ENCODE results near the gene ZNF222. TPM values are rescaled to one million over a fixed set of nuclear protein-coding genes. Genes with fewer than 3 reads are reported as not detected.

ZNF222 gene
- total RNA-seq, 1 donor from 2014 or later = 0.43 TPM

DNA sequence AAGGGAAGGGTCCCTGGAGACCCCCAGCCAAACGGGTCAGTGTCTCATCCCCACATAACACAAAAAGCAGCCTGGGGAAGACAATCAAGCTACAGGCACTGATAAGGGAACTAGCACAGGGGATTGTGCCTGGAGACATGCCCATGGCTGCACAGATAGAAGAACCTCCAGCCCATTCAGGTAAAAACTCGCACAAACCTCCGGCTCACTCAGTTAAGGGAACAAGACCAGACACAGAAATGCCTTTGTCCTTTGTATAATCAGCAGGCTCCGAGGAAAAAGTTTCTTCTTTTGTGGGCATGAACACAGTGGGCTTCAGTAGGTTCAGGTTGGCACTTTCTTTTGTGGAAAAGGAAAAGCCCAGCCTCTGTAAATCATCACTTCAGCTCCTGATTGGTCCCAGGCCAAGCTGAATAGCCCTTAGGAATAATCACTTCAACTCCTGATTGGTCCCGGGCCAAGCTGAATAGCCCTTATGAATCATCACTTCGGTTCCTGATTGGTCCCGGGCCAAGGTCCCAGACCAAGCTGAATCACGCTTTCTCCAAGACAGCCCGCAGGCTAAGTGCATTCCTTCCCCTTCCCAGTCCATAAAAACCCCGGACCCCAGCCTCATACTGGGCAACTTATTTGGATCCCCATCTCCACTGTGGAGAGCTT lies 27.4 kb upstream of the ZNF222 start:
- H3K36me3 ChIP-seq = peaks cover 37 to 44% of the 10 kb centered on the region in 2 donors
- TF ChIP-seq, protein P1, sequence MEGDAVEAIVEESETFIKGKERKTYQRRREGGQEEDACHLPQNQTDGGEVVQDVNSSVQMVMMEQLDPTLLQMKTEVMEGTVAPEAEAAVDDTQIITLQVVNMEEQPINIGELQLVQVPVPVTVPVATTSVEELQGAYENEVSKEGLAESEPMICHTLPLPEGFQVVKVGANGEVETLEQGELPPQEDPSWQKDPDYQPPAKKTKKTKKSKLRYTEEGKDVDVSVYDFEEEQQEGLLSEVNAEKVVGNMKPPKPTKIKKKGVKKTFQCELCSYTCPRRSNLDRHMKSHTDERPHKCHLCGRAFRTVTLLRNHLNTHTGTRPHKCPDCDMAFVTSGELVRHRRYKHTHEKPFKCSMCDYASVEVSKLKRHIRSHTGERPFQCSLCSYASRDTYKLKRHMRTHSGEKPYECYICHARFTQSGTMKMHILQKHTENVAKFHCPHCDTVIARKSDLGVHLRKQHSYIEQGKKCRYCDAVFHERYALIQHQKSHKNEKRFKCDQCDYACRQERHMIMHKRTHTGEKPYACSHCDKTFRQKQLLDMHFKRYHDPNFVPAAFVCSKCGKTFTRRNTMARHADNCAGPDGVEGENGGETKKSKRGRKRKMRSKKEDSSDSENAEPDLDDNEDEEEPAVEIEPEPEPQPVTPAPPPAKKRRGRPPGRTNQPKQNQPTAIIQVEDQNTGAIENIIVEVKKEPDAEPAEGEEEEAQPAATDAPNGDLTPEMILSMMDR (IDR thresholded peaks at IDR 0.05) = no peak
- no peak for DNase-seq (ENCODE audit: low spot score in 2 of 2)
- peaks cover 10 to 63% of the 10 kb centered on the region in 2 donors for H3K9me3 ChIP-seq
- H3K27me3 ChIP-seq = no peaks in the 10 kb centered on the region
- H3K4me1 ChIP-seq = peaks cover 0 to 3% of the 10 kb centered on the region in 2 donors
- no peak overlapping the region for H3K4me3 ChIP-seq
- intact Hi-C loops (cut with DNase I) = no loop called here
- no peak overlapping the region for H3K27ac ChIP-seq

DNA sequence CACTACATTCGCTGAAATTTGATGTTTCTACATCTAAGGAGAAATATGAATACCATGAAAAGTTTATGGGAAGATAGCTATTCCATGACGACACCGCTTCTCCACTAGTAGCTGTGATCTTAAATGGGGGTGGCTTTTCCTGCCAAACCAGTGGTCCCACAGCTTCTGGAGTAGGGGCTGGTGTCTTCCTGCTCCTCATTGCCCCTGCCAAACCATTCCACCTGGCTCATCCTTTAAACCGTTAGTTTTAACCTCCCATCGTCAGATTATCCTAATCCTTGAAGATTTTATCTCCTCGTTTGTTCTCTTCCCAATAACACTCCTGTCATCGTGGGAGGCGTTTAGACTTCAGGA lies 23.0 kb upstream of the ZNF222 start:
- intact Hi-C loops (cut with DNase I) = loop anchor here (1.0 to 5.0 kb wide), 9 partner anchors 18 to 211 kb away; partner anchors contain the start of genes ZNF155, ZNF221, ZNF222 and ZNF225

DNA sequence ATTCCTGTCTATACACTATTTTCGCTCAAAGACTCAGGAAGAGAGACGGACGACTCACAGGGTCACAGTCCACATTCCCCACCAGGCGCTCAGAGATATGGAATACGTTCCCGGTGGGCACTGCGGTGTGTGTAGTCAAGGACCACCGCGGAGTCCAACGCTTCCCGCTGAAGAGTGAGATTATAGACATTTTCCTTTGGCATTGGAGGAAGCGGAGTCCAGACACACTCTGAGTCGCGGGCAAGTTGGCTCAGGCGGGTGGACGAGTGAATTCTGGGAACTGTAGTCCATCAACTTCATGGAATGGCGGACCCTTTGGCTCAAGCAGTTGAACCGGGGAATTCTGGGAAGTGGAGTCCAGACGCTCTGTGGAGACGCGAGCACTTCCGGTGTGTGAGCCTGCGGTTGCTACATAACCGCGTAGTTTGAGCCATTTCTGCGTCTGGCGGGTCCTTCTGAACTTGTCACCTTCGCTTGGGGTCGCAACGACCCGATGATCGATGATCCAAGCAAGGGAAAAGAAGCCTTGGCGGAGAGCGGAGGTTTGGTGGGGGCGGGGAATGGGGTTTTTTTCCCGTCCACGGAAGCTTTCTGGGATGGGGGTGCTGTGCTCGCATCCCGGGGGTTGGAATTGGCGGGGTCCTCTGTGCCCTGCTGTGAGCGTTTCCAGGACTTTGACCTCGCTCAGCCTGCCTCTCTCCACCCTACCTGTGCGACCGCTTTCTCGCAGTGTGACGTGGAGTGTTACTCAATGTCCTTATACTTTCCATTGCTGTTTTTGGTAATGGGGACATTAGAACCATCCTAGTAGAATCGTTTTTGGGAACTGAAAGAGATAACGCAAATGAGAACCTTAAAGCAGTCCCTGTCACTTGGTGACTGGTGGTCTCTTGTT lies 22.4 kb upstream of the ZNF222 start, which contains the start of gene ZNF230:
TSS of gene ZNF230 (plus strand) at position 392 of the 895 bp plus-strand sequence. CDS start 4,122 bp downstream, outside the sequence.
- peak within 1 kb of the TSS; percentile 53 to 69 for H3K27ac ChIP-seq

More for the DNA sequence above, 23.0 kb upstream of the ZNF222 start:
- peak overlapping the region; percentile 53 to 69 for H3K27ac ChIP-seq
- H3K36me3 ChIP-seq = peaks cover 7 to 12% of the 10 kb centered on the region in 2 donors
- peaks cover 0 to 9% of the 10 kb centered on the region in 2 donors for H3K4me1 ChIP-seq
- TF ChIP-seq, protein P1 (IDR thresholded peaks at IDR 0.05) = no peak
- H3K9me3 ChIP-seq = peaks cover 14 to 35% of the 10 kb centered on the region in 2 donors
- H3K4me3 ChIP-seq = peak overlapping the region; percentile 78 to 80
- no peaks in the 10 kb centered on the region for H3K27me3 ChIP-seq
- DNase-seq (ENCODE audit: low spot score in 2 of 2) = no peak

DNA sequence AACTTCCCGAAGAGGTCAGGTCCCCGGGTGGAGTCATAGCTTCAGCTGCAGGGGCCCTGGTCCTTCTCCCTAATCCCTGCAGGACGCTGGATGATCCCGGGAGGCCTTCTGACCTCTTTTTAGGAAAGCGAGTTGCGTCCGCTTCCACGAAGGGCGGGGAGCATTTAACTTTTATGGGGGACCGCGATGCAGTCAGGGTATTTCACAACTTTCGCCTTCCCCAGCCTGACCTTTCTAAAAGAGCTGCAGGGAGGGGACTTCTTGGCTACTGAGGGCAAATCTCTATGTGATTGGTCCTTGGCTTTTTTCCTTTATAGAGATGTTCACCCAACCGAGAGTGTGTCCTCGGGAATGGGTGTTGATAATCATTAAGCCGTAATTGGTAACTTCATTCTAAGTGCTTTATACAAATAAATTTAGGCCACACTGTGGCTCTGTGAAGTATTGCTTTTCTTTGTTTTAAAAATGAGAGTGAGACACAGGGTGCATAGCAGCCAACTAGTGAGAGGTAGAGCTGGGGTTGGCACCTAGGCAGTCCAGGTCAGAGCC lies 21.6 kb upstream of the ZNF222 start:
- peaks cover 14 to 35% of the 10 kb centered on the region in 2 donors for H3K9me3 ChIP-seq
- H3K27ac ChIP-seq = no peak overlapping the region
- H3K27me3 ChIP-seq = no peaks in the 10 kb centered on the region
- intact Hi-C loops (cut with DNase I) = loop anchor here (1.0 to 5.0 kb wide), 4 partner anchors 69 to 209 kb away; partner anchors contain the start of genes ZNF227, ZNF234, ZNF283 and ZNF284
- H3K4me1 ChIP-seq = peaks cover 0 to 9% of the 10 kb centered on the region in 2 donors
- TF ChIP-seq, protein P1 (IDR thresholded peaks at IDR 0.05) = no peak
- H3K4me3 ChIP-seq = peak overlapping the region; percentile 78 to 80
- H3K36me3 ChIP-seq = peaks cover 20 to 26% of the 10 kb centered on the region in 2 donors
- no peak for DNase-seq (ENCODE audit: low spot score in 2 of 2)

More for the DNA sequence above, 22.4 kb upstream of the ZNF222 start, which contains the start of gene ZNF230:
- intact Hi-C loops (cut with DNase I) = loop anchor here (1.0 to 5.0 kb wide), 10 partner anchors 19 to 210 kb away; partner anchors contain the start of genes ZNF155, ZNF221, ZNF222 and ZNF225
- peaks cover 0 to 9% of the 10 kb centered on the region in 2 donors for H3K4me1 ChIP-seq
- peaks cover 13 to 19% of the 10 kb centered on the region in 2 donors for H3K36me3 ChIP-seq
- peaks cover 13 to 35% of the 10 kb centered on the region in 2 donors for H3K9me3 ChIP-seq
- no peaks in the 10 kb centered on the region for H3K27me3 ChIP-seq
- peak within 1 kb of the TSS; percentile 78 to 80 for H3K4me3 ChIP-seq
- DNase-seq (ENCODE audit: low spot score in 2 of 2) = peak; percentile 76 to 97
- TF ChIP-seq, protein P1 (IDR thresholded peaks at IDR 0.05) = no peak

DNA sequence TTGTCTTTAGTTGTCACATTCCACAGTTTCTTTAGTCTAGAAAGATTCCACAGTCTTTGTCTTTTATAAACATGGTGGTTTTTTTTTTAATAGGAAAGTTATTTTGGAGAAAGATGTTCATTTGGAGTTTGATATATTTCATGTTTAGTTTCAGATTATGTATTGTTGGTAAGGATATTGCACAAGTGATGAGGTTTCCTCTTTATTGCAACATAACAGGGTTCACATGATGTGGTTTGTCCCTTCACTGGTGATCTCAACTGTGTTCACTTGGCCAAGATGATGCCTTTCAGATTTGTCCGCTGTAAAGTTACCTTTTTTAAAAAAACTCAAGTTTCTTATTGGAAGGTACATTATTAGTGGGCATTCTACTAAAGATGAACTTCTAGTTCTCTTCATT lies 19.2 kb upstream of the ZNF222 start:
- H3K4me3 ChIP-seq = no peak overlapping the region
- H3K4me1 ChIP-seq = peaks cover 0 to 9% of the 10 kb centered on the region in 2 donors
- DNase-seq (ENCODE audit: low spot score in 2 of 2) = no peak
- H3K27ac ChIP-seq = no peak overlapping the region
- TF ChIP-seq, protein P1 (IDR thresholded peaks at IDR 0.05) = no peak
- H3K27me3 ChIP-seq = no peaks in the 10 kb centered on the region
- intact Hi-C loops (cut with DNase I) = no loop called here
- peaks cover 44 to 50% of the 10 kb centered on the region in 2 donors for H3K36me3 ChIP-seq
- H3K9me3 ChIP-seq = peaks cover 26 to 51% of the 10 kb centered on the region in 2 donors

All from ascending aorta (tissue), 2 donors.